Heart right ventricle (tissue), 16 donors: Measurements from ENCODE around the gene CD300LG. TPM values are rescaled to one million over a fixed set of nuclear protein-coding genes. Genes with fewer than 3 reads are reported as not detected.
A peak's percentile ranks its signal among the peaks of the same experiment; 100 is the strongest.

ENCODE experiments used
- ATAC-seq, 8 donors: fragments of 200-7000 bp; cut with Tn5 transposase; one replicate each; pipeline ENCODE4 v1.9.1; 2020; ENCODE audit warnings: mild to moderate bottlenecking in 8 of 8, moderate library complexity in 8 of 8, moderate number of reproducible peaks in 1 of 8
- DNase-seq, 2 donors: peaks; one replicate each; pipeline ENCODE4 v3.0.0-alpha.2; 2020
- H3K27ac ChIP-seq, 10 donors: fragments of 200-600 bp; sonication (generic) in 2 of 10; one replicate each; pipeline versions ENCODE4 v1.5.0 to v1.8.0; 2020 to 2022; ENCODE audit warnings: mild to moderate bottlenecking in 3 of 10
- H3K27me3 ChIP-seq, 7 donors: fragments of 200-600 bp; one replicate each; pipeline ENCODE4 v1.8.0; 2021 to 2022; ENCODE audit warnings: mild to moderate bottlenecking in 2 of 7
- H3K36me3 ChIP-seq, 9 donors: fragments of 200-600 bp; sonication (generic) in 1 of 9; one replicate each; pipeline versions ENCODE4 v1.5.0 to v1.8.0; 2020 to 2022; ENCODE audit warnings: mild to moderate bottlenecking in 2 of 9
- H3K4me1 ChIP-seq, 9 donors: fragments of 200-600 bp; sonication (generic) in 1 of 9; one replicate each; pipeline versions ENCODE4 v1.5.0 to v1.8.0; 2020 to 2022; ENCODE audit warnings: mild to moderate bottlenecking in 4 of 9
- H3K4me3 ChIP-seq, 10 donors: fragments of 200-600 bp; sonication (generic) in 2 of 10; one replicate each; pipeline versions ENCODE4 v1.5.0 to v1.8.0; 2020 to 2022; ENCODE audit warnings: mild to moderate bottlenecking in 7 of 10, moderate library complexity in 2 of 10
- H3K9me3 ChIP-seq, 11 donors: fragments of 200-600 bp in 10 of 11; sonication (generic) in 2 of 11; one replicate each; pipeline versions ENCODE4 v1.5.0 to v1.8.0; 2013 to 2022; ENCODE audit warnings: mild to moderate bottlenecking in 2 of 11, control low read depth in 1 of 11, moderate library complexity in 1 of 11
- CTCF ChIP-seq, 9 donors: fragments of 200-600 bp; sonication (generic) in 2 of 9; IDR thresholded peaks; one replicate each; pipeline versions ENCODE4 v1.5.0 to v1.8.0; 2021 to 2022; ENCODE audit warnings: antibody characterized with exemption in 9 of 9, mild to moderate bottlenecking in 5 of 9, moderate library complexity in 1 of 9
- WGBS, 2 donors: extraction: QIAGEN DNeasy Blood & Tissue Kit; methylation state at CpG; one replicate each; pipeline ENCODE4 v1.1.7; 2013; ENCODE audit warnings: inconsistent platforms in 1 of 2; 5-methylcytosine and 5-hydroxymethylcytosine counted together
- intact Hi-C, 10 donors: fragments of 100-400 bp; cut with DNase I; formaldehyde crosslinking; loops; one replicate each; pipeline versions ENCODE4 v1.11.1 to v1.14.2; 2022
- polyA plus RNA-seq, 2 donors: library from polyadenylated mRNA; stranded (reverse); fragments of 200-250 nt; gene quantifications; one replicate each; pipeline ENCODE4 v1.2.3, GENCODE V29; 2013
- total RNA-seq, 10 donors: library from RNA; stranded (reverse); fragmentation: NEBNext Ultra II Directional in 3 of 10; extraction: Animal tissue kit (Norgen Biotek cat#: 25700) in 3 of 10; gene quantifications; one replicate each; pipeline versions ENCODE4 v1.2.1 to v1.2.4, GENCODE V29; 2021 to 2023
- donor health status: Arrhythmogenic right ventricular cardiomyopathy.
- donor health status: ischemic (EF 13 %, LVEDD 7.1; RV severe dilation, severe dysfunction).
- donor health status: healthy with polysubstance abuse.
- donor health status: DM: no; HTN: yes; CAD: no.
- donor health status: DM: no; HTN: no; CAD: no.
- donor health status: ischemic (EF 25% LVEDD 6.9; RV normal size, moderate dysfunction).
- donor health status: ischemic (EF 25% LVEDD 5.7; RV mildly dilated, moderate dysfunction).
- donor health status: healthy.
- donor health status: DM: yes; HTN: yes; CAD: no.
- donor health status: Ischemic cardiomyopathy.
- donor health status: ischemic (EF 35%, LVEDD 5.7; RV mildly dilated, moderate dysfunction).
- donor health status: nonischemic (EF 11% LVEDD 7.7; RV severe dilation, severe dysfunction).
- donor health status: DM: yes; HTN: yes; CAD: no.
- donor health status: PGD.
- donor health status: ischemic (EF 29% LVEDD 5.4; RV normal size, mild dysfunction).
- donor health status: nonischemic (EF 23%, LVEDD 6.1; RV moderate dilation, normal function).

Gene CD300LG
- total and polyA plus RNA-seq, 12 donors = 3.8 to 70.9 (median 14.5) TPM

- H3K36me3 ChIP-seq = peaks cover 0 to 9% (median 0%) of the 10 kb centered on the region in 9 donors
- peak within 1 kb of the TSS in 9 of 10 donors; percentile 38 to 89 (median 83) for H3K27ac ChIP-seq
- no peaks in the 10 kb centered on the region for H3K9me3 ChIP-seq
- intact Hi-C loops = no loop called here
- peaks cover 0 to 52% (median 0%) of the 10 kb centered on the region in 7 donors for H3K27me3 ChIP-seq
- 1% methylated on average over 36 of the region's 36 CpGs for WGBS, 2 donors
- peak within 1 kb of the TSS; percentile 61 to 95 (median 83) for H3K4me3 ChIP-seq
- peaks cover 3 to 41% (median 24%) of the 10 kb centered on the region in 9 donors for H3K4me1 ChIP-seq
- peak in 7 of 9 donors; percentile 10 to 57 (median 36) for TF ChIP-seq CTCF (IDR thresholded peaks at IDR 0.05)
- DNase-seq = peak; percentile 69 to 72
- peak; percentile 64 to 87 (median 84) for ATAC-seq
Measured at GRCh38 chr17:43907425-43907981, 60.5 kb downstream of the CD300LG start, which contains the start of gene MPP2. TSS of gene MPP2 (minus strand) at chr17:43907536. CDS start at chr17:43904460, 3,076 bp downstream.

- Histone ChIP-seq H3K4me1 (peaks cover 3 to 41% (median 24%) of the 10 kb centered on the region in 9 donors), H3K9me3 (no peaks in the 10 kb centered on the region), H3K36me3 (peaks cover 0 to 9% (median 0%) of the 10 kb centered on the region in 9 donors), H3K4me3 (peak overlapping the region in 9 of 10 donors; percentile 61 to 95 (median 83)), H3K27ac (peak overlapping the region in 9 of 10 donors; percentile 38 to 89 (median 83)), H3K27me3 (peaks cover 0 to 52% (median 0%) of the 10 kb centered on the region in 7 donors)
- 16 to 23% methylated on average over 26 of the region's 26 CpGs for WGBS, 2 donors
- peak; percentile 67 to 74 for DNase-seq
- intact Hi-C loops = loop anchor here in 1 of 10 donors (1.0 kb wide), 1 partner anchor 86 kb away; no protein-coding TSS in a partner anchor
- no peak for TF ChIP-seq CTCF (IDR thresholded peaks at IDR 0.05)
- peak; percentile 35 to 82 (median 74) for ATAC-seq
Measured at GRCh38 chr17:43907998-43908721, 61.2 kb downstream of the CD300LG start.

DNA sequence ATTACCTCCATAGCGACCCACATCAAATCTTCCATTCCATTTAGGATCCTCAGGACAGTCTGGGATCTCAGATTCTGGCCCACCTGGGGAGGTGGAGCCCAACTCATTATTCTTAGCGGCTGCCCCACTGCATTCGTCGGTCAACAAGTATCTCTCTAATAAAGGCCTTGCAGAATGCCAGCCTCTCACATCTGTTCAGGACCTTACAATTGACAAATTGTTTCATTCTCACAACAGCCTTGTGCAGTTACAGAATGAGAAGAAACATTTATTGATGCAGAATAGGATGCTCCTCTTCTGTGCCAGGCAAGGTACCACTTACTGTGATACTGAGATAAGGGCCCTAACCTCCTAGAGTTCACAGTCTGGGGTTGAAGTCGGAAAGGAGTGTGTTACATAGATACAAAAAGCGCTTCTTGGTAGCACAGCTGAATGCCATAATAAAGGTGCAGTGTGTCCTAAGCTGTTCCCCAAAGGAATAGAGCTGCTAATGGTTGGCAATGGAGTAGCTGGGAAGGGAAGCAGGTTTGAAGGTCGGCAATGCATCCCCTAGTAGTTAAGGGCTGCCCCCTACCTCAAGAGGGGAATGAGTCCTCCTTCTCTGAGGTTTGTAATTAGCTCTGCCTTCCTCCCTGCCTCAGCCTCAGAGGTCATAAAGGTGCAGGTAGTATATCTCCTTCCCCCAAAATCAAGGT is 62.7 kb downstream of the CD300LG start:
- WGBS, 2 donors = 55 to 56% methylated on average over 7 of the region's 7 CpGs
- TF ChIP-seq CTCF (IDR thresholded peaks at IDR 0.05) = no peak
- ATAC-seq = no peak

GRCh38 chr17:43911904-43912303 is 64.9 kb downstream of the CD300LG start:
- Histone ChIP-seq H3K36me3 (no peaks in the 10 kb centered on the region), H3K27me3 (peaks cover 0 to 33% (median 0%) of the 10 kb centered on the region in 7 donors), H3K4me3 (no peak overlapping the region), H3K27ac (no peak overlapping the region), H3K9me3 (no peaks in the 10 kb centered on the region), H3K4me1 (peaks cover 3 to 27% (median 12%) of the 10 kb centered on the region in 9 donors)
- TF ChIP-seq CTCF (IDR thresholded peaks at IDR 0.05) = no peak
- intact Hi-C loops = no loop called here
- DNase-seq (peak; percentile 47 to 57), ATAC-seq (peak in 6 of 8 donors; percentile 17 to 48 (median 29))
- 41 to 46% methylated on average over 8 of the region's 8 CpGs for WGBS, 2 donors

More for the DNA sequence above, 62.7 kb downstream of the CD300LG start:
- H3K9me3 ChIP-seq = no peaks in the 10 kb centered on the region
- H3K36me3 ChIP-seq = no peaks in the 10 kb centered on the region
- intact Hi-C loops = no loop called here
- no peak overlapping the region for H3K4me3 ChIP-seq
- DNase-seq = no peak
- H3K27me3 ChIP-seq = peaks cover 0 to 52% (median 0%) of the 10 kb centered on the region in 7 donors
- H3K4me1 ChIP-seq = peaks cover 3 to 41% (median 24%) of the 10 kb centered on the region in 9 donors
- H3K27ac ChIP-seq = peak overlapping the region in 1 of 10 donors; percentile 15
